Measurements from ENCODE around the gene OCA2.

OCA2 gene

DNA sequence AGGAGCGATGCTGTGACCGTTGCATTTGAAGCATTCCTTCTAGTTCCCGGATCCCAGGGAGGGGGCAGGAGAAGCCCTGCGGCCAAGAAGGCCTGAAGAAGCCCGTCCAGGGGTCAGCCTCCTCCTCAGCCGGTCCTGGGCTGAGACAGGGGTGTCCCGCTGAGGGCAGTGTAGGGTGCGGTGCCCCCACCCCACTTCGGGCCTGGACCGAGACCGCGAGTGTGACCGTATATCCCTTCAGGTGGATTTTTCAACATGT lies 2.8 kb downstream of the OCA2 start:
- H3F3A ChIP-seq (ENCODE audit: insufficient read depth, low read length), result no peaks in the 10 kb centered on the region
- no peak overlapping the region for H3K9ac ChIP-seq (ENCODE audit: low read length)
- H3K9me3 ChIP-seq (replicated peaks; ENCODE audit: insufficient read depth, low read length), result no peaks in the 10 kb centered on the region
- TF ChIP-seq CTCF (IDR thresholded peaks at IDR 0.05; ENCODE audit: low read length), result no peak
- no peak for TF ChIP-seq EZH2 (optimal IDR thresholded peaks at IDR 0.05; ENCODE audit: low read depth, low read length)
- TF ChIP-seq EZH2phosphoT487 (IDR thresholded peaks at IDR 0.05; ENCODE audit: low read length), result no peak
- no peaks in the 10 kb centered on the region for H3K4me1 ChIP-seq (ENCODE audit: low read length)
- H3K4me3 ChIP-seq (ENCODE audit: low read length), result peak overlapping the region; percentile 52
- H3K79me2 ChIP-seq (ENCODE audit: low read length), result no peaks in the 10 kb centered on the region
- H4K20me1 ChIP-seq (ENCODE audit: insufficient read depth, low read length), result no peaks in the 10 kb centered on the region
- H3K27me3 ChIP-seq (replicated peaks; ENCODE audit: insufficient read depth, low read length), result peaks cover 9% of the 10 kb centered on the region; the same call in 1 of the 2 replicates
- H3K27ac ChIP-seq (ENCODE audit: low read length), result no peak overlapping the region
- no peaks in the 10 kb centered on the region for H3K36me3 ChIP-seq (replicated peaks; ENCODE audit: insufficient read depth, low read length)
- peak overlapping the region; percentile 84 for H3K4me2 ChIP-seq (ENCODE audit: low read depth, low read length)
- no peaks in the 10 kb centered on the region for H3K9me2 ChIP-seq (replicated peaks; ENCODE audit: insufficient read depth, low read length)
- H2AFZ ChIP-seq (ENCODE audit: low read length), result peak overlapping the region; percentile 59
- DNase-seq, result no peak

GRCh38 chr15:28094732-28095521 lies 4.2 kb downstream of the OCA2 start:
- peak overlapping the region; percentile 84 for H3K4me2 ChIP-seq (ENCODE audit: low read depth, low read length)
- no peaks in the 10 kb centered on the region for H3K9me3 ChIP-seq (replicated peaks; ENCODE audit: insufficient read depth, low read length)
- no peaks in the 10 kb centered on the region for H3K4me1 ChIP-seq (ENCODE audit: low read length)
- peaks cover 9% of the 10 kb centered on the region; the same call in 1 of the 2 replicates for H3K27me3 ChIP-seq (replicated peaks; ENCODE audit: insufficient read depth, low read length)
- H2AFZ ChIP-seq (ENCODE audit: low read length), result peak overlapping the region; percentile 42
- no peaks in the 10 kb centered on the region for H3K36me3 ChIP-seq (replicated peaks; ENCODE audit: insufficient read depth, low read length)
- no peaks in the 10 kb centered on the region for H3F3A ChIP-seq (ENCODE audit: insufficient read depth, low read length)
- H3K9ac ChIP-seq (ENCODE audit: low read length), result no peak overlapping the region
- no peak for DNase-seq
- no peaks in the 10 kb centered on the region for H3K79me2 ChIP-seq (ENCODE audit: low read length)
- TF ChIP-seq EZH2 (optimal IDR thresholded peaks at IDR 0.05; ENCODE audit: low read depth, low read length) (no peak), CTCF (IDR thresholded peaks at IDR 0.05; ENCODE audit: low read length) (no peak), EZH2phosphoT487 (IDR thresholded peaks at IDR 0.05; ENCODE audit: low read length) (no peak)
- no peak overlapping the region for H3K27ac ChIP-seq (ENCODE audit: low read length)
- no peaks in the 10 kb centered on the region for H3K9me2 ChIP-seq (replicated peaks; ENCODE audit: insufficient read depth, low read length)
- H3K4me3 ChIP-seq (ENCODE audit: low read length), result peak overlapping the region; percentile 52
- H4K20me1 ChIP-seq (ENCODE audit: insufficient read depth, low read length), result no peaks in the 10 kb centered on the region

- H2AFZ ChIP-seq (ENCODE audit: low read length), result no peak overlapping the region
- H4K20me1 ChIP-seq (ENCODE audit: insufficient read depth, low read length), result no peaks in the 10 kb centered on the region
- no peak overlapping the region for H3K9ac ChIP-seq (ENCODE audit: low read length)
- no peaks in the 10 kb centered on the region for H3K79me2 ChIP-seq (ENCODE audit: low read length)
- no peak overlapping the region for H3K4me2 ChIP-seq (ENCODE audit: low read depth, low read length)
- H3K36me3 ChIP-seq (replicated peaks; ENCODE audit: insufficient read depth, low read length), result no peaks in the 10 kb centered on the region
- H3K4me3 ChIP-seq (ENCODE audit: low read length), result no peak overlapping the region
- H3K27me3 ChIP-seq (replicated peaks; ENCODE audit: insufficient read depth, low read length), result peaks cover 9% of the 10 kb centered on the region; the same call in 1 of the 2 replicates
- H3K9me2 ChIP-seq (replicated peaks; ENCODE audit: insufficient read depth, low read length), result no peaks in the 10 kb centered on the region
- no peaks in the 10 kb centered on the region for H3F3A ChIP-seq (ENCODE audit: insufficient read depth, low read length)
- H3K9me3 ChIP-seq (replicated peaks; ENCODE audit: insufficient read depth, low read length), result no peaks in the 10 kb centered on the region
- no peak overlapping the region for H3K27ac ChIP-seq (ENCODE audit: low read length)
- H3K4me1 ChIP-seq (ENCODE audit: low read length), result no peaks in the 10 kb centered on the region
- no peak for TF ChIP-seq CTCF (IDR thresholded peaks at IDR 0.05; ENCODE audit: low read length)
- TF ChIP-seq EZH2 (optimal IDR thresholded peaks at IDR 0.05; ENCODE audit: low read depth, low read length), result no peak
- no peak for TF ChIP-seq EZH2phosphoT487 (IDR thresholded peaks at IDR 0.05; ENCODE audit: low read length)
- DNase-seq, result no peak
These were observed 5.2 kb downstream of the OCA2 start for GRCh38 chr15:28093752-28094535.
